ENCODE results near the gene OLFML3. TPM values are rescaled to one million over a fixed set of nuclear protein-coding genes. Genes with fewer than 3 reads are reported as not detected.

OLFML3 gene
- total and polyA plus RNA-seq, 2 donors (not counting 1 experiment from before 2014, with no cell fraction given) = 0.32 TPM; not detected in 1

DNA sequence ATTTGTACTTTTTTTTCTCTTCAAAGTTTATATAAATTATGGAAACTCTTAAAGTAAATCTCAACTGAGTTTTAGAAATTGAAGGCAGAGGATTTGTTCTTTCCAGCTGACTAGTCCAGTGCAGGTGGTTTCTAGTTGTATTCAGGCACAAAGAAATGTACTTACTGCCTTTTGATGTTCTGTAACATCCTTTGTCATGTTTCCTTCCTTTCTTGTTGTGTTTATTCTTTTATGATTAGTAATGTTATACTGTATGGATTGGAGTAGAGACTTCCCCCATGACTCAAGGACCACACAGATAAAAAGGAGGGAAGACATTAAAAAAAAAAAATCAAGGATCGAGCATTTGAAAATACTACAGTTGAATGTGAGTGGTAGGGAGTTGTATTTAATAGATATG is 42.1 kb upstream of the OLFML3 start:
- intact Hi-C loops (cut with micrococcal nuclease) = no loop called here
- Mint-ChIP-seq H3K4me3 (no peak overlapping the region), H3K4me1 (peaks cover 61% of the 10 kb centered on the region), H3K9me3 (ENCODE audit: insufficient read depth) (no peaks in the 10 kb centered on the region), H3K27ac (no peak overlapping the region), H3K27me3 (no peaks in the 10 kb centered on the region)
- H2AFZ ChIP-seq (ENCODE audit: insufficient read depth, low read depth, low read length, poor library complexity, severe bottlenecking) = no peak overlapping the region
- no peak for TF ChIP-seq EZH2 (IDR thresholded peaks at IDR 0.05; ENCODE audit: borderline replicate concordance, insufficient read depth, low read depth, low read length, poor library complexity, severe bottlenecking)
- TF ChIP-seq, protein P1, sequence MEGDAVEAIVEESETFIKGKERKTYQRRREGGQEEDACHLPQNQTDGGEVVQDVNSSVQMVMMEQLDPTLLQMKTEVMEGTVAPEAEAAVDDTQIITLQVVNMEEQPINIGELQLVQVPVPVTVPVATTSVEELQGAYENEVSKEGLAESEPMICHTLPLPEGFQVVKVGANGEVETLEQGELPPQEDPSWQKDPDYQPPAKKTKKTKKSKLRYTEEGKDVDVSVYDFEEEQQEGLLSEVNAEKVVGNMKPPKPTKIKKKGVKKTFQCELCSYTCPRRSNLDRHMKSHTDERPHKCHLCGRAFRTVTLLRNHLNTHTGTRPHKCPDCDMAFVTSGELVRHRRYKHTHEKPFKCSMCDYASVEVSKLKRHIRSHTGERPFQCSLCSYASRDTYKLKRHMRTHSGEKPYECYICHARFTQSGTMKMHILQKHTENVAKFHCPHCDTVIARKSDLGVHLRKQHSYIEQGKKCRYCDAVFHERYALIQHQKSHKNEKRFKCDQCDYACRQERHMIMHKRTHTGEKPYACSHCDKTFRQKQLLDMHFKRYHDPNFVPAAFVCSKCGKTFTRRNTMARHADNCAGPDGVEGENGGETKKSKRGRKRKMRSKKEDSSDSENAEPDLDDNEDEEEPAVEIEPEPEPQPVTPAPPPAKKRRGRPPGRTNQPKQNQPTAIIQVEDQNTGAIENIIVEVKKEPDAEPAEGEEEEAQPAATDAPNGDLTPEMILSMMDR (IDR thresholded peaks at IDR 0.05) = no peak
- H3K4me2 ChIP-seq (replicated peaks; ENCODE audit: low read depth, low read length, poor library complexity, severe bottlenecking) = no peak overlapping the region
- H3K9me3 ChIP-seq (ENCODE audit: control extremely low read depth in 1 of 3, control insufficient read depth in 2 of 3, insufficient read depth in 1 of 3, low read length in 2 of 3) = peaks cover 0 to 3% (median 0%) of the 10 kb centered on the region in 3 donors
- no peak overlapping the region for H3K4me3 ChIP-seq (ENCODE audit: control extremely low read depth in 1 of 5, extremely low read depth in 1 of 5, insufficient read depth in 1 of 5, low read depth in 2 of 5, low read length in 4 of 5)
- ATAC-seq (ENCODE audit: low read depth) = no peak
- peaks cover 57% of the 10 kb centered on the region for H4K20me1 ChIP-seq (ENCODE audit: control insufficient read depth, insufficient read depth, low read length, poor library complexity, severe bottlenecking)
- no CpG with 5 or more reads among the region's 1 CpG for WGBS (ENCODE audit: insufficient coverage)
- peaks cover 0 to 12% of the 10 kb centered on the region in 2 experiments for H3K36me3 ChIP-seq (replicated peaks in 1 of 2; ENCODE audit: control extremely low read depth in 1 of 2, control insufficient read depth in 1 of 2, extremely low read depth in 1 of 2, insufficient read depth in 2 of 2, low read length in 1 of 2)
- DNase-seq = no peak
- POLR2A ChIA-PET = no interaction called here
- CTCF ChIA-PET = no interaction called here
- peaks cover 21 to 25% of the 10 kb centered on the region in 2 donors for H3K4me1 ChIP-seq (ENCODE audit: control insufficient read depth in 2 of 2, insufficient read depth in 2 of 2, low read length in 2 of 2)
- H3K27me3 ChIP-seq (replicated peaks in 1 of 4; ENCODE audit: control extremely low read depth in 1 of 4, control insufficient read depth in 3 of 4, insufficient read depth in 4 of 4, low read length in 3 of 4) = no peaks in the 10 kb centered on the region
- H3K27ac ChIP-seq (ENCODE audit: low read length in 2 of 2) = no peak overlapping the region
- peaks cover 96% of the 10 kb centered on the region for H3K79me2 ChIP-seq (ENCODE audit: control insufficient read depth, insufficient read depth, low read length)
- no peak overlapping the region for H3K9ac ChIP-seq (ENCODE audit: low read length)

DNA sequence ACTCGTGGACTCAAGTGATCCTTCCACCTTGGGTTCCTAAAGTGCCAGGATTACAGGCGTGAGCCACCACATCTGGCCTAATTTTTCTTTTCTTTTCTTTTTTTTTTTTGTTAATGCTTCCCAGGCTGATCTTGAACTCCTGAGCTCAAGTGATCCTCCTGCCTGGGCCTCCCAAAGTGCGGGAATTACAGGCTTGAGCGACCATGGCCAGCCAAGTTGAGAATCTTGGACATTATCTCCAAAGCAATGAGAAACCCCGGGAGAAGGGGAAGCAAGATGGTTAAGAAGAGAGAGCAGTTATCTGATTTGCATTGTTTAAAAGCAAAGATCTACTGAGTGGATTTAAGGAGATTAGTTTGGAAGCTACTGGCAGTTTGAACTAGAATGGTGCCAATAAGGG is 41.1 kb upstream of the OLFML3 start:
- peaks cover 19 to 24% of the 10 kb centered on the region in 2 donors for H3K4me1 ChIP-seq (ENCODE audit: control insufficient read depth in 2 of 2, insufficient read depth in 2 of 2, low read length in 2 of 2)
- WGBS (ENCODE audit: insufficient coverage) = 93% methylated on average over 3 of the region's 5 CpGs

More for the DNA sequence above, 41.1 kb upstream of the OLFML3 start:
- H2AFZ ChIP-seq (ENCODE audit: insufficient read depth, low read depth, low read length, poor library complexity, severe bottlenecking) = no peak overlapping the region
- no peaks in the 10 kb centered on the region for H3K27me3 ChIP-seq (replicated peaks in 1 of 4; ENCODE audit: control extremely low read depth in 1 of 4, control insufficient read depth in 3 of 4, insufficient read depth in 4 of 4, low read length in 3 of 4)
- H3K4me3 ChIP-seq (ENCODE audit: control extremely low read depth in 1 of 5, extremely low read depth in 1 of 5, insufficient read depth in 1 of 5, low read depth in 2 of 5, low read length in 4 of 5) = no peak overlapping the region
- ATAC-seq (ENCODE audit: low read depth) (no peak), DNase-seq (no peak)
- Mint-ChIP-seq H3K4me1 (peaks cover 56% of the 10 kb centered on the region), H3K4me3 (no peak overlapping the region), H3K27ac (no peak overlapping the region), H3K27me3 (no peaks in the 10 kb centered on the region), H3K9me3 (ENCODE audit: insufficient read depth) (no peaks in the 10 kb centered on the region)
- peaks cover 56% of the 10 kb centered on the region for H4K20me1 ChIP-seq (ENCODE audit: control insufficient read depth, insufficient read depth, low read length, poor library complexity, severe bottlenecking)
- H3K27ac ChIP-seq (ENCODE audit: low read length in 2 of 2) = no peak overlapping the region
- TF ChIP-seq EZH2 (IDR thresholded peaks at IDR 0.05; ENCODE audit: borderline replicate concordance, insufficient read depth, low read depth, low read length, poor library complexity, severe bottlenecking) = no peak
- TF ChIP-seq, protein P1 (IDR thresholded peaks at IDR 0.05) = no peak
- H3K36me3 ChIP-seq (replicated peaks in 1 of 2; ENCODE audit: control extremely low read depth in 1 of 2, control insufficient read depth in 1 of 2, extremely low read depth in 1 of 2, insufficient read depth in 2 of 2, low read length in 1 of 2) = peaks cover 0 to 14% of the 10 kb centered on the region in 2 experiments
- ChIA-PET POLR2A (no interaction called here), CTCF (no interaction called here)
- intact Hi-C loops (cut with micrococcal nuclease) = no loop called here
- H3K4me2 ChIP-seq (replicated peaks; ENCODE audit: low read depth, low read length, poor library complexity, severe bottlenecking) = no peak overlapping the region
- H3K9me3 ChIP-seq (ENCODE audit: control extremely low read depth in 1 of 3, control insufficient read depth in 2 of 3, insufficient read depth in 1 of 3, low read length in 2 of 3) = peaks cover 0 to 3% (median 0%) of the 10 kb centered on the region in 3 donors
- H3K79me2 ChIP-seq (ENCODE audit: control insufficient read depth, insufficient read depth, low read length) = peaks cover 89% of the 10 kb centered on the region
- H3K9ac ChIP-seq (ENCODE audit: low read length) = no peak overlapping the region

All from B cell (primary cell).